HG03045 (cell line): Measurements from ENCODE around the gene LRMDA.

Experiments used
- ATAC-seq: cut with Tn5 transposase; IDR thresholded peaks from one replicate; pipeline ENCODE4 v1.9.1; 2021; ENCODE audit warnings: mild to moderate bottlenecking, moderate library complexity; ENCODE audit not compliant: unreplicated experiment

LRMDA gene

DNA sequence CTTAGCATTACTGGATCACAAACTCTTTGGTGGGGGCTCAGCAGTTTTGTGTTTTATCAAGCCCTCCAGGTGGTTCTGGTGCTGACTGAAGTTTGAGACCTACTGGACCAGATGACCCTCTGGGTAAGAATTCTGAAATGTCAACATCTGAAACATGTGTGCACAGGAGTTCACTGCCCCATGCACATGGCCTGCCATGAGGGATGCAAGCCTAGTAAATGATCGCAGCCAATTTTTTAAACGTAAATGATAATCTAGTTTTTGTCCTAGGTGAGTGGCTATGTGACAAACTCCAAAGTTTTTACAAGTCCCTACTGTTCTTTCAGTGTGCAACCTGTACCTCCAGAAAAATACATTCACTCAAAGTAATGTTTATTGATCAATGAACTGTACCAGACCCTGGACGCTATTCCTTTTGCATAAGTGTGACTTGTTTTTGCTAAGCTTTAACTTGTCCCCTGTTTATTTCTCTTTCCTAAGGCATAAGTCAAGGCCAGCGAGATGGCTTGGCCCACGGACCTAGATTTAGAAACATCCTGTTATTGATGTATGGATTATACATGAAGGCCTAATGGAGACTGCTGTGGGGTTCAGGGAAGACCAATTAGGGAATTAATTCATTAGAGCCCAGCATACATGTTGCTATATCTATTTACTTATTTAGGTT is 531.1 kb downstream of the LRMDA start:
- no peak for ATAC-seq

DNA sequence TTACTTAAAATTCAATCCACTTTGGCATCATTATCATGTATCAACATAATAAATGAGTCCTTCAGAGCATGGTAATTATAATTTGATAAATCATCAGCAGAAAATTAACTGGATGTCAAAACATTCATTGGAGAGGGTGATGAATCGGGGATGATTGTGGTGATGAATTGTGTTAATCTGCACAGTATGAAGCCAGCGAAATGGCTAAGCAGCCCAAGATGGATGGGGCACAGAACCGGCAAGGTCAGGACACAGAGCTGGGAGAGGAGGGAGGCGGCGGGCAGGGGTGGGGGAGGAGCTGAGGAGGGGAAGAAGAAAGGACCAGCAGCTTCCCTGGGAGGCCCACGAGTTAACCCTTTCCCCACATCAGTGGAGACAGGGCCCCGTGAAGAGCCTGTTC is 536.1 kb downstream of the LRMDA start:
- ATAC-seq, result no peak

DNA sequence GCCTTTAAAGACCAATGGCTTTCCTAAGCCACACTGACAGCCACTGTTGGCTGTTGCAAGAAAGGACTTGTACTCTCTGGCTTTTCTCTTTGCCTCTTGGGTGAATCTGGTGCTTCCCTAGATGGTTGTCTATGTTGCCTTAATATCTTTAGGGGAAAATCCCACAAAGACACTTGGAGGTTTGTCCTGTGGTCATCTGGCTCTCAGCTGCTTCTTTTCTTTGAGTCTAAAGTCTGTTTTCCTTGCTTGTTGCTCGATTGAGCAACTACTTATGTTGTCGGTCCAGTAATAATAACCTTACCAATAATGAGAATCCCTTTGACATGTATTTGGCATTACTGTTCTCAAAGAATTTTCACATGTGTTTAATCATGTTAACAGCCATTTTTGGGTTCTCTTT is 537.6 kb downstream of the LRMDA start:
- ATAC-seq, result no peak

DNA sequence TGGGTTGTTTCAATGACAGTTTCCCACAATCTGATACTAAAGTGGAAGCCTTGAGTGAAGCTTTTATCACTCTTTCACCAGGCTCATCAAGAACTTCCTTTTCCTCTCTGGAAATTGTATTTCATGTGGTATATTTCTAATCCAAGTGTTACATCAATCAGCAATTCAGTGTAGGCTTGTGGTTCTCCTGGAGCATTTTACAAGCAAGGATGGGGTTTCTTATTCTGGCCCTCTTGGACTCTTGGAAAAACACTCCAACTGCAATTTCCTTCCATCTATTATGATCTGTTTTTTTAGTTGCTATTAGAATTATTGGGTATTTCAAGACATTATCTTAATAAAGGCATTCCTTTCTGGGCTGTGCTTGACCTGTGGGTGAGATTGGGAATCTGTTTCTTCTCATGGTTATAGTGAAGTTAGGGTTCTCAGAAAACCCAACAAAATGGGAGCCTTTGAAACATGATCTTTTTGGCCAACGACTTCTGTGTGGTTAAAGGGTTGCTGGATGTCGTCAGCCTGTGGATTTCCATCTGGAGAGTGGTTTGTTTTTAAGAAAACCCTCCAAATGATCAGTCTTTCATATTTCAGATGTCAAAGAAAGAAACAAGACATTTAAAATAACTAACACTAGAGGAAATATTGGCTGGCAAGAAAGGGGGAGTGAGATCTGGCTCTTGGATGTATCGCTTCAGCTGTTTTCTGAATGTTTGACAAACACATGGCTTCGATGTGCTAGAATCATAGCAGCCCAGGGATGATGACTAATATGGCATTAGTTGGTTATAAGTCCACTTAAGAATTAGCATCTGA is 540.2 kb downstream of the LRMDA start:
- ATAC-seq, result no peak

DNA sequence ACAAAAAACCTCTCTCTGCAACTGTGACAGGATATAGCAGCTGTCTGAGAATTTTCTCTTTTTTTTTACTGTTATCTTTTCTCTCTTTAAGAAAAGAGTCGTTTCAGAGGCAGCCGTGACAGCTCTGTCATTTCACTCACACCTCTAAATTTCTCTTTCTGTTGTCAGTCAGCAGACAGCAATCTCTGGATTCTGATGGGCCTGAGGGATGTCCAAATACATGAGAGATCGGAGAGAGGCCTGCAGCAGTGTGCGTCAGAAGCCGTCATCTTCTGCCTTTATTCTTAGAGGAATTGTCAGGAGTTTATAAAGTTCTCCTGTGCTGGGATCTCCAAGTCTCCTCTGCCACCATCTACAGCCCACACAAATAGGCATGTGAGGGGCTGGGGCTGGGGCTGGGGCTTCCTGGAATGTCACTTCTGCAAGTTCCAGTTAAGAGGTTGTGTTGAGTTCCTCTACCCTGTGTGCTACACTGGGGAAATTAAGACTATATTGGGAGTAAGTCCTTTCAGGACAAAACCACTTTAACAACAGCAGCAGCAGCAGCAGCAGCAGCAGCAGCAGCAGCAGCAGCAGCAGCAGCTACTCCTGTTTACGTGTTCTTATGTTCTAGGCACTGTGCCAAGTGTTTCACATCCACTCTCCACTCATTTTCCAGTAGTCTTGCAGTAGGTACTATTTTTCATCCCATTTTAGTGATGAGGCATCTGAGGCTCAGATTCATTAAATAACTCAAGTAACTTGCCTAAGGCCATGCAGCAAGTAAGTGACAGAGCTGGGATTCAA is 541.3 kb downstream of the LRMDA start:
- ATAC-seq, result no peak

DNA sequence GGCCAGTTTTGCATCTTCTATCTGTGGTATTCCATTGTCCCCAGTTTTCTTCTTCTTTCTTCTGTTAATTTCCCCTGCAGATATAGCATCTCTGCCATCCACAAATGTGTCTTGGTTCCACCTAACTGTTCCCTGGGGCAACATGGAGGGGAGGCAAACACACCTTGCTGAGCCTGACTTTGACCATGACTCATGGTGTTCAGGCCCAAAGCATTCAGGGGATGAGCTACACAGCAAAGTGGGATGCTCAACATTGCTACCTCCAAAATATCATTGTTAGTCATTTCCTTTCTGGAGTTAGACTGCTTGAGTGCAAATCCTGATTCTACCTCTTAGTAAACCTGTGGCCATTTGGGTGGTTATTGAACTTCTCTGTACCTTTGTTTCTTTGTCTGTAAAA is 542.7 kb downstream of the LRMDA start:
- ATAC-seq, result no peak

DNA sequence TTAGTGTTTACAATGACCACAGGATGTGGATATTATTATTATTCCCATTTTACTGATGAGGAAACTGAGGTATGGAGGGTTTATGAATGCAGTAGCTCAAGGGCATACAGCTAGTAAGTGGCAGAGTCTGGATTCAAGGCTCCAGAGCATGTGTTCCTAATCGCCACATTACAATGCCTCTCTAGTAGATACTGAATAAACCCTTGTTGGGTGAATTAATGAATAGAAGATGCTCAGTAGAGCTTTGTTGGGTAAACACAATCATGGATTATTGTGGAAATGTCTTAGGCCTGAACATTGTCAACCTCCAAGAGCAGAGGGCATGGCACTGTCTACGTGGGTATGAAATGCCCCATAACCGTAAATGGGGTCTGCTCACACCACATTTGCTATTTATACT is 545.3 kb downstream of the LRMDA start:
- no peak for ATAC-seq

DNA sequence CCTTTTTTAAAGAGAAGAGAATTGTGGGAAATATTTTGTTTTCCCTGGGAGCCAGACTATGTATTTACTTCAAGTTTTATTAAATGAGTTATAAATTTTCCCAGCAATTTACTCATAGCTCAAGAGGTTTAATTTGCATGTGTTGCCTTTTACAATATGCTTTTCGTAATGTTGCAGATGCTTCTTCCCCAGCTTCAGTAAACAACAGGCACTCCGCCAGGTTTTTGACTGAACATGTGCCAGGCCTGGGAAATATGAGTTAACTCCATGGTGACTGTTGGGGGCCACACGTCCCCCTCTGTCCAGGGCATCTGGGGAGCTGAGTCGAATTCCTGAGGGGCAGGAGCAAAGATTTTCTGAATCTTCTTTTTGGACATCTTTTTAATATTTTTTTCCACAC is 545.7 kb downstream of the LRMDA start:
- no peak for ATAC-seq

DNA sequence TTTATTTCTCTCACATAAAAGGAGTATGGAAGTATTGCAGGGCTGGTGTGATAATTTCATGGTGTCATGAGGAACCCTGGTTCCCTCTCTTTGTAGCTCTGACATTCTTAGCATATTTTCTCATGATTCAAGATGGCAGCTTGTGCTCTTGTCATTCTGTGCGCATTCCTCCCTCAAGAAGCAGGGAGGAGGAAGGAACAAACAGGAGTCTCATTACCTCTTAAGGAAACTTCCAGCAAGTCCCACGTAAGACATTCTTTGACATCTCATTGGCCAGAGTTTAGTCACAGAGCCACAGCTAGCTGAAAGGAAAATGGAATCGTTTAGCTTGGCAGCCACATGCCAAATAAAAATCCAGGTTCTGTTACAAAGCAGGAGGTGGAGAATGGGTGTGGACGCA is 546.8 kb downstream of the LRMDA start:
- ATAC-seq, result no peak

DNA sequence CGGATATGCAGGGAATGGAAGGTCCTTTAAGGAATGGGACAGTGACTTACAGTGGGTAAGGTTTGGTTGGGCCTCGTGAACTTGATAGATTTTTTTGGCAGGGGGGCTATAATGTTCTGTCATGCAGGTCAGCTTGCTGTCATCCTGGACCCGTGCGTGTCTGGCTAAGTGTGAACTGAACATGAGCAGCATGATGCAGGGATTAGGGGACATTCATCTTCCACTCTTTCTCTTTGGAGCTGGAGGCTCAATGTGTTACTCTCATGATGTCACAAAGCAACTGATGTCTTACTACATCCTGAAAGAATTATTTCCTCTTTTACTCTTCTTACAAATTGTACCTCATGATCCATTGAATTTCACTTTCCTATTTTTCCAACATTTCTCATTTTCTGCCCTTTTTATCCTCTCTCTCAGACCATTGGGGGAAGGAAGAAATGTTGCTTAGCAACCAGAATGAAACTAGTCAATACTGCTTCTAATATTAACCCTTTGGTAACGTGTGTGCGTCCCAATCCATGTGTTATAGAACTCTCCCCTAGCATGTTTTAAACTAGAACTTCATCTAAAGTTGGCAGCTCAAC is 549.1 kb downstream of the LRMDA start:
- ATAC-seq, result no peak

DNA sequence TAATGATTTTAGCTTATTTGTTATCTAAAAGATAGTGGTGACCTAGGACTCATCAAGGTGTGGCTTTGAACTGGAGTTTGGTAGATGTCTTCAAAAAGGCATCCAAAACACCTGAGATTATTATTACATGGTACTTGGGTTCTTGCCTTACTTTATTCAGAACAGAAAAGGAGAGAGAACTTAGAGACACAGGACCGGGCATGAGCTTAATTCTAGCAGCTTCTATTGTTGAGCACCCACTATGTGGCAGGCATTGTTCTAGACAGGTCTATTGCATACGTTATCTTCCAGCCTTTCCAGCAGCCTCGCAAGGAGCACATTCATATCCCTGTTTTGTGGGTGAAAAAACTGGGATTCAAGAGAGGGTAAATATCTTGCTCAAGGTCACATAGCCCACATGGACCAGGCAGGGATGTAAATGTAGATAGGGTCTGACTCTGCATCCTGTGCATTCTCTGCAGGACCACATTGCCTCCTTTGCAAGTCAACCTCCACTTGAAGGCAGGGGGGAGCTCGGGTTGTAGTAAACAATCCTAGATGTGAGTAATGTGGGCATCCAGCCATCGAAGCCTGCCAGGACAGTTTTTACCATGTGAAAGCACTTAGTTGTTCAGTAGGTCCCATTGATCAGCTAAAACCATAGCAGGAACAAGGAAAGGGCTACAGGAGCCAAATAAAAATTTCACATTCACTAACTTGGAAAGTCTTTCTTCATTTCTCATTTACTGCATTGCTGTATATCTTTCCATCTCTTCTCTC is 551.4 kb downstream of the LRMDA start:
- no peak for ATAC-seq

DNA sequence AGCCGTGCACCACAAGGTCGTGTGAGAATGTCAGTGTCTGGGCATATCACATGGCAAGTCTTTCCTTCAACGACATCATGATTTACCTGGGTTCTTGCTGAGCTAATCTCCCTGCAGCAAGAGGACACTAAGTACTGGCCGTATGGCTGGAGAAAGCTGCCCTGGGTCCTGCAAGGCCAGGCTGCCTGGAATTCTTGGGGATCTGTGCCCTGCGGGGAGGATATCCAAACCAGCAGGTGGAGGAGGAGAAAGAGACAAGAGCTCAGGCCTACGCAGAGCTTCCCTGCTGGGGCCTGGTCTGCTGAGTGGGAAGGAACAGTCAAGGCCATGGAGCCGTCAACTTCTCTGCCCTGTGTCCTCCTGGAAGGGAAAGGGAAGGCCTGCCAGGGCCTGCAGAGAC is 552.6 kb downstream of the LRMDA start:
- ATAC-seq, result no peak

DNA sequence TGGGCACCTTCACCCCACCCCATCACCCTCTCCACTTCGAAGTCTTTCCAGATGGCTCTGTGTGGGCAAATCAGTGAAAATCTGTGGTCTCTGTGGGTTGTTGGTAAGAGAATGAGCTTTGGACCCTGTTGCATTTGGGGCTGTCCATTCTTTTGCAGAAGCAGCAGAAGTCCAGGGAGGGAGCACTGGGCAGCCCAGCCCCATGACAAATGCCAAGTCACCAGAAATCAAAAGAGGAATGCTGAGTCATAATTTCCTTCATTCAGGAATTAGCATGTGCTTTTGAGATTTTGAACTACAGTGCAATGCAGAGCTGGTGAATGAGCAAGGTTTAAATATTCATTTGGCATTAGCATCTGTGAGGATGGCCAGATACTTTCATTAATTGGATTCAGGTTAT is 556.2 kb downstream of the LRMDA start:
- ATAC-seq, result no peak

DNA sequence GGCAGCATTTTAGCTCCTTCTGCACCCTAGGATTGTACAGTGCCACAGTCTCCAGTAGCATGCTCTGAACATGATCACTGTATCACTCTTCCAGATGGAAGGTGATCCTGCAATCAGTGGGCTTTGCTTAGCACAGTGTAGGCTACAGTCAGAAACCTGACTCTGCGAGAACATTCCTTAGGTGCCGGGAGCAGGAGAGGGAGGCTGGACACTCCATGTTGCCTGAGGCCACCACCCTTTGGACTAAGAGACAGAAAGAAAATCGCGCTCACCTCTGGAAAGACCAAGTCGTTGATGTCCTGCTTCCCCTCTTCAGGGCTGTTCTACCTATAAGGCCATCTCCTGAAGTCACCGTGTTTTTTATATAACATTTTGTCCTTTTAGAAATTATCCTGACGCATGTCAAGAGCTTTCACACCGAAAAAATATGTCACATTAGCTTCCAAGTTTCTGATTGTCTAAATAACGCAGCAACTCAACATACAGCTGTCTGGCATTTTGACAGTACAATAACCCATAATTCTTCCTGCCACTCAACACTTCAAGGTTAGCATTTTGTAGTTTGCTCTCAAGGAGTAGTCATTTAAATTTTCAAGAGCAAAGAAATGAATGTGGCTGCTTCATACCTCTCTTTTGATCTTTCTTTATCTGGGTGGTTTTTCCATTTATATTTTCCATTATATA is 563.1 kb downstream of the LRMDA start:
- no peak for ATAC-seq

DNA sequence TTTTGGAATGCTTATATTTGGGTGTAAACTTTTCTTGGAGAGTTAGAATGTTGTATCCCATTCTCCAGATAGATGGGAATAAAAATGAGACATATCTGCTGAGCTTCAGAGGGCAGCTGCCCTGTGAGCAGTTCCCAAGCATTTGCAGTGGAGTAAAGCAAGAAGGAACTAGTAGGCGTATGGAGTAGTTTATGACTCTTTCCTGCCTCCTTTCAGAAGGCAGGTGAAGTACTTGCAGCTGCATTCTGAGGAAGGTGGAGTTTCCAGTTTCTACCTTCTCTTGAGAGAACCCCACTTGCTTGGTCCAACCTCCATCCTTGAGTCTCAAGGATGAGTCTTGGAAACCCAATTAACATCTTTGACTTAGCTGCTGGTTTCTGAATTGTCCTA is 563.6 kb downstream of the LRMDA start:
- no peak for ATAC-seq

DNA sequence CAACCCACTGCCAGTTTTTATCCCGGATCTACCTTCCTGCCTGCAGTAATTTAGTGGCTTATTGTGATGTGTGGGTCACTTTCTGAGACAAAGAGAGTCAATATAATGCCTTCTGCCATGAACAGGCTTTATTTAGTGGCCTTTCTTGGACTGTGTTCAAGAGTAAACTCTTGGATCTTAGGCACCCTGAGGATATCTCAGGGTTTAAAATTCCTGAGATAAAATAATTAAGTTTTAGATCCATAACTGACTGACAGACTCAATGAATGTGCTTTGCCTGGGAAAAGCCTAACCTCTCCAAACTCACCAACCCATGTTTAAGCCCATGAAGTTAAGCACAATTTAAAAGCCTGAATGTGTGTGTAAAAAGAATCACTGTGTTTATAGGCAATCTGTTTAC is 564.3 kb downstream of the LRMDA start:
- no peak for ATAC-seq

DNA sequence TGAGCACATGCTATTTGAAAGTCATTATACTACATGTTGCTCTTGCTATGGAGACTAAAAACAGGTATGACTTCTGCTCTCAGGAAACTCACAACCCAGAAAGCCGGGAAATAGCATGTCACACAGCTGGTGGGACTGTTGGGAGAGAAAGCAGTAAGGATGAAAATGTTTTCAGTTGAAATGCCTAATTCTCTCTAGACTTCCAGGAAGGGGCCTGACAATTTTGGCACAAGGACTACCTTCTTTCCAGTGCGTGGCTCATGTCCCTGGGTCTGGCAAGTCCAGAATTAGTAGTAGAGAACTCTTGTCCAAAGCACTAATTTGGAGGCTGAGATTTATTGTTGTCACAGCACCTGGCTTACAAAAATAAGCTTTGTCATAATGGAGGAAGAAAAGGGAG is 567.6 kb downstream of the LRMDA start:
- ATAC-seq, result no peak

DNA sequence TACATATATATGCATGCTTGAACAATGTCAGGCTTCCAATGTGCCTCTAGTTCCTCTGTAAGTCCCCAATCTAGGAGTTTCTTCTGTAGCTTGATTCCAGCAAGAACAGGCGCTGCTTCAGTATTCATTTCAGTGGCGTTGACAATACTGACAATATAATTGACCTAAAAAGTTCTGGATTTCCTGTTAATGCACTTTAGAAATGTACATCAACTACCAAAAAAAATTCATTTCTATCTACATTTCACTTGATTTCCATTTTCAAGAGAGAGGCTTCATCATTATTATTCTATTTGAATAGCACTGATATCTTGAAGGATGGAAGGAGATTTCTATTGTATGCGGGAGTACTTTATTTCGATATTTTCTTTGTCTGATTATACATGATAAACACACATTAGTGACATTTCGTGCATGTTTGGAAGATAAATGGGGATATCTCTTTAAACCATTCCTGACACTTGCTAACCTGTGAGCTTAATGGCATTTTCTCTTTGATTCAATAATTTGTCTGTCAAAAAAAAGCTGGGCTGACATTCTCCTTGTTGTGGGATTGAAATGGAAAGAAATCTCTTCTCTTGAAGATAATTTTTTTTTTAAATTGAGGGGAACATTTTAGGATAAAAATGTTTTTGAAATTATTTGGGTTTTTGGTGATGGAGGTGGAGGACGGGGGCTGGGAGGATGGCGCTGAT is 568.2 kb downstream of the LRMDA start:
- ATAC-seq, result no peak

DNA sequence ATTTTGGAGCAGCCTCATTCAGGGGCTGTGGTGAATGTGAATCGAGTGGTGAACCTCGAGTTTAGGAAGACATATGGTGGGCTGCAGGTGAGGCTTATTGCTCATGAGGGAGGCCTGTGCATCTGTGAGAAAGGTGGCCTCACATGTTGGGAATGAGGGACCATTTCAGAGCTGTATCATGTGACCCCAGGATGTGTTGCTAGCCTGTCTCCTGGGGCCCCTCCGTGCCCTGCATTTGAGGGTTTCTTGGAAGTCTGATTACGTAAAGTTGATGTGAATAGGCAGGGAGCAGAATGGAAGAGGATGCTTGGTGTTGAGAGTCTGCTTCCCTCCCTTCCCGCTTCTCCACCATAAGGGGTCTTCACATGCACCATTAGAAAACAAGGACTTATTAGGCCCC is 569.1 kb downstream of the LRMDA start:
- no peak for ATAC-seq

DNA sequence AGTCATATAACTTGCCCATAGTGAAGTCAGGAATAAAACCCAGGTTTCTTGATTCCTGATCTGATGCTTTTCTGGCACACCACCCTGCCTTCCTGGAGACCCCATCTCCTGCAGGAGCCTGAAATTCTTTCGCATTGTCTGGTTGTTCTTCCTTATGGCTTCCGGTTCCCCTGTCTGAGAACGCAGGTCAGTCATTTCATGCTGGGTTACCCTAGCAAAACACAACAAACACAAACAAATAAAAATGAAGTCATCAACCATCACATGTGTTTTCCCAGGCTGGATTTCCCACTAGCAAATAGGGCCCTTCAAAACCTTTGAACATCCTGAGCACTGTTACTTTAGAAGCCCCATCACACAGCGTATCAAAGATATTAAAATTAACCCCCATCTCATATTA is 569.6 kb downstream of the LRMDA start:
- ATAC-seq, result no peak
